ENCODE measurements around the gene MAN2A1.

- TF ChIP-seq CTCF (IDR thresholded peaks at IDR 0.05; ENCODE audit: low read length) (no peak), EZH2phosphoT487 (IDR thresholded peaks at IDR 0.05; ENCODE audit: low read length) (no peak)
These were observed 186.5 kb downstream of the MAN2A1 start for GRCh38 chr5:109876030-109876725.

All from MM.1S (cell line).